Muscle of leg (tissue), 11 donors: ENCODE data around the gene ZNF598. TPM values are rescaled to one million over a fixed set of nuclear protein-coding genes. Genes with fewer than 3 reads are reported as not detected.

Experiments
- DNase-seq: peaks from one replicate; pipeline ENCODE4 v3.0.0; 2013
- H3K27ac ChIP-seq: one replicate; pipeline ENCODE4 v1.5.1; 2013; ENCODE audit warnings: mild to moderate bottlenecking, low read length, control low read depth
- H3K27me3 ChIP-seq: one replicate; pipeline ENCODE4 v1.6.1; 2013; ENCODE audit warnings: low read length; ENCODE audit not compliant: control insufficient read depth, insufficient read depth
- H3K36me3 ChIP-seq: one replicate; pipeline ENCODE4 v1.6.1; 2013; ENCODE audit warnings: low read length; ENCODE audit not compliant: control insufficient read depth, insufficient read depth
- H3K4me1 ChIP-seq: one replicate; pipeline ENCODE4 v1.6.1; 2013; ENCODE audit warnings: low read length; ENCODE audit not compliant: control insufficient read depth, insufficient read depth
- H3K4me3 ChIP-seq: one replicate; pipeline ENCODE4 v1.5.1; 2013; ENCODE audit warnings: low read length, control low read depth
- H3K9me3 ChIP-seq: replicated peaks from 2 replicates; pipeline ENCODE4 v1.6.1; 2013; ENCODE audit warnings: low read depth, low read length; ENCODE audit not compliant: control insufficient read depth
- WGBS: methylation state at CpG from one replicate; pipeline ENCODE4 v1.1.5; 2013; ENCODE audit warnings: missing lambda C conversion rate; ENCODE audit not compliant: insufficient coverage; 5-methylcytosine and 5-hydroxymethylcytosine counted together
- polyA plus RNA-seq, 8 donors: library from polyadenylated mRNA; unstranded; fragments of 120-200 nt; gene quantifications; one replicate each; pipeline versions ENCODE4 v1.2.1 to v1.2.3, GENCODE V29; 2013; ENCODE audit warnings: inconsistent platforms in 1 of 8, low replicate concordance in 1 of 8; ENCODE audit not compliant: insufficient read length in 8 of 8, insufficient read depth in 1 of 8
- total RNA-seq: library from RNA; stranded (reverse); fragments of 120-200 nt; gene quantifications from one replicate; pipeline ENCODE4 v1.2.4, GENCODE V29; 2013

ZNF598 gene
- total and polyA plus RNA-seq, 9 donors: 6.6 to 28.6 (median 23.5) TPM

DNA sequence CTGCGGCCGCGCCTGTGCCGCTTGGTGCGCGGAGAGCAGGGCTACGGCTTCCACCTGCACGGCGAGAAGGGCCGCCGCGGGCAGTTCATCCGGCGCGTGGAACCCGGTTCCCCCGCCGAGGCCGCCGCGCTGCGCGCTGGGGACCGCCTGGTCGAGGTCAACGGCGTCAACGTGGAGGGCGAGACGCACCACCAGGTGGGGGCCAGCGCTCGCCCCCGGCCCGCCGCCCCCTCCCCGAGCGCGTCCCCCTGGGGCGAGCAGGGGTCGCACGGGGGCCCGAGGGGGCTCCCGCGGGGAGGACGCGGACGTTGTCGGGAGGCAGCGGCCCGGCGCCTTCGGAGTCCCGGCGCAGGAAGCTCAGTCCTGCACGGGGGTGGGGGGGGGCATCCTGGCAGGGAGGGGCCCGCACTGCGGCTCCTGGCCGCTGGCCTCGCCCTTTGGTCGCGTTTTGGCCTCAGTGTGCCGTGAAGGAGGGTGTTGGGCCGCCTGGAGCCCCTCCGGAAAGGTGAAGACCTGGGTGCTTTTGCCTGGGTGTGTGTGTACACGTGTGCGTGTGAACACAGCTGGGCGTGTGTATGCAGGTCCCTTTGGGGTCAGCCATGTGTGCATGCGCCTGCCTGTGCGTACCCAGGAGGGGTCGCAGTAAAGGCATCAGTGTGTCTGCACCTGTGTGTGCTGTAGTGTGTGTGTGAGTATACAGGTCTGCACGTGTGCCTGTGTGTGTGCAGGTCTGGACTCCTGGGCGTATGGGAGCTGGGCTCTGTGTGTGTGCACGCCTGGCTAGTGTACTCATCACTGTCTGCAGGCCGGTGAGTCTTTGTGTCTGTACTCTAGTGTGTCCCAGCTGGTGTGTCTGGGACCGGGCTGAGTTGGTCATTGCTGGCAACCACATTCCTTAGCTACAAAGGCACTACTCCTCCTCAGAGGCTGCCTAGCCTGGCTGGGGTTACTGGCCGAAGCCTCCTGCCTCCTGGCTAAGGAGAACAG lies 17.7 kb upstream of the ZNF598 start:
- peak; percentile 40 for DNase-seq
- H3K27me3 ChIP-seq: peaks cover 6% of the 10 kb centered on the region
- H3K9me3 ChIP-seq: no peaks in the 10 kb centered on the region
- peaks cover 8% of the 10 kb centered on the region for H3K36me3 ChIP-seq
- H3K4me1 ChIP-seq: peaks cover 61% of the 10 kb centered on the region
- peak overlapping the region; percentile 50 for H3K4me3 ChIP-seq
- H3K27ac ChIP-seq: no peak overlapping the region
- WGBS: 3% methylated on average over 67 of the region's 76 CpGs

DNA sequence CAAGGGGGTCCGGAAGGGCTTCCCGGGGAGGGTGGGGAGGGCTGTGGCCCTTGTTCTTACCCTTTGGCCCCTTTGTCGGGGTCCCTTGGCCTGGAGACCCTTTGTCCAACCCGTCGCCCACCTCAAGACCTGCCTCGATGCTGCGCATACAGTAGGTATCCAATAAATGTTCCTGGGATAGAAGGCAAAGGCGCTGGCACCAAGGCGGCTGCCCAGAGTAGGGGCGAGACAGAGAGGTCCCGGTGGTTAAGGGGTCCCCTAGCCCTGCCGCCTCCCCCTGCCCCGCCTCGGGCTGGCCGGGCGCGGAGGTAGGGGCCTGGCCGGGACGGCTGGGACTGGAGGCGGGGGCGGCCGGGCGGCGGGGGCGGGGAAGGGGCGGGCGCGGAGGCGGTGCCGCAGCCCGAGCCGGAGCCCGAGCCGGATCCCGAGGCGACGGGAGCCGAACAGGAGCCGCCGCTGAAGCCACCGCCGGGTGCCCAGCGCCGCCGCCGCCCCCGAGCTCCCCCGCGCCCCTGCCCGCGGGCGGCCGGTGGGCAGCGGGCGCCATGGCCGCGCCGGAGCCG lies 16.9 kb upstream of the ZNF598 start, which contains the start of gene NHERF2:
Gene NHERF2, plus strand, starts transcription at position 442 of the 563 bp plus-strand sequence. Its CDS starts 104 bp downstream, at position 546.
- peaks cover 10% of the 10 kb centered on the region for H3K27me3 ChIP-seq

DNA sequence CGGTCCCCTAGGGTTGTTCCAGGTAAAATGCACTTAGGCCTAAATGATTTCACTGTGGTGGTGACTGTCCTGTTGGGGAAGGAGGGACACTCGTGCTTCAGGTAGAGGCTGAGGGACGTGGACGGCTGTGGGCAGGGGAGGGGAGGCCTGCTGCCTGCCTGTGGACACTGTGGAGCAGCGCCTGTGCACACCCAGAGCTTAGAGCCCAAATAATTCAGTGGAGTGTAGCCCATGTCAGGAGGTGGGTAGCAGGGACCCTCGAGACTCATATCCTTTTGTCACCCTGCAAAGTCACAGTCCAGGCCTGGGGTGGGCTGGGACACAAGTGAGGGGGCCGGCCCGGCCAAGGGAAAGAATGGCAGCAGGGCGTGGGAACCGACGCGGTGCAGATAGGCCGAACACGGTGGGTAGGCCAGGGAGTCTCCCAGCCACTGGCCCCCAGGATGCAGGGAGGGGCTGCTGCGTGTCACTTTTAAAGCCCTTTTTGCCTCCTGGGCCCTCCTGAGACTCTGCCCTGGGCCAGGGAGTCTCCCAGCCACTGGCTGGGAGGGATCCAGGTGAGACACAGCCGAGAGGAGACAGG lies 16.3 kb upstream of the ZNF598 start:
- DNase-seq: no peak
- Histone ChIP-seq H3K4me3 (no peak overlapping the region), H3K27ac (no peak overlapping the region), H3K27me3 (peaks cover 12% of the 10 kb centered on the region), H3K9me3 (no peaks in the 10 kb centered on the region), H3K36me3 (peaks cover 8% of the 10 kb centered on the region), H3K4me1 (peaks cover 55% of the 10 kb centered on the region)
- WGBS: 85% methylated on average over 15 of the region's 16 CpGs

More for the DNA sequence above, 16.9 kb upstream of the ZNF598 start, which contains the start of gene NHERF2:
- Histone ChIP-seq H3K4me1 (peaks cover 58% of the 10 kb centered on the region), H3K36me3 (peaks cover 8% of the 10 kb centered on the region), H3K9me3 (no peaks in the 10 kb centered on the region), H3K4me3 (peak within 1 kb of the TSS; percentile 50), H3K27ac (no peak within 1 kb of the TSS)
- DNase-seq: peak; percentile 57
- 2% methylated on average over 45 of the region's 59 CpGs for WGBS

DNA sequence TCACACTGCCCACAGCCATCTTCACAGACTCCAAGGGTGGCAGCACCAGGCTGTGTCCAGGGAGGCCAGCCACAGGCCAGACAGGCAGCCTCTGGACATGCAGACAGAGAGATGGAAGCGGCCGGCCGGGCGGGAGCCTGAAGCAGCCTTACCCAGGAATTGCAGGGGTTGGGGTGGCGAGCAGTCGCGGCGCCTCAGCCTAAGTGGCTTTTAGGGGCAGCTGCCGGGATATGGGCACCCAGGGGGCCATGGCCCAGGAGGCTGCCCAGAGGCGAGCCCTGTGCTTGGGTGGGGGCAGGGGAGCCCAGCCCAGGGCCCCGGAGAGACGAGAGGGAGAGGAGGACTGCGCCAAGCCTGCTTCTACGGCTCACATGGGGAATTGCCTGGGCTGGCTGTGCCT lies 15.6 kb upstream of the ZNF598 start:
- 88% methylated on average over 14 of the region's 14 CpGs for WGBS
- H3K27ac ChIP-seq: no peak overlapping the region
- H3K9me3 ChIP-seq: no peaks in the 10 kb centered on the region
- H3K4me1 ChIP-seq: peaks cover 62% of the 10 kb centered on the region
- peaks cover 19% of the 10 kb centered on the region for H3K27me3 ChIP-seq
- DNase-seq: no peak
- no peak overlapping the region for H3K4me3 ChIP-seq
- peaks cover 7% of the 10 kb centered on the region for H3K36me3 ChIP-seq

DNA sequence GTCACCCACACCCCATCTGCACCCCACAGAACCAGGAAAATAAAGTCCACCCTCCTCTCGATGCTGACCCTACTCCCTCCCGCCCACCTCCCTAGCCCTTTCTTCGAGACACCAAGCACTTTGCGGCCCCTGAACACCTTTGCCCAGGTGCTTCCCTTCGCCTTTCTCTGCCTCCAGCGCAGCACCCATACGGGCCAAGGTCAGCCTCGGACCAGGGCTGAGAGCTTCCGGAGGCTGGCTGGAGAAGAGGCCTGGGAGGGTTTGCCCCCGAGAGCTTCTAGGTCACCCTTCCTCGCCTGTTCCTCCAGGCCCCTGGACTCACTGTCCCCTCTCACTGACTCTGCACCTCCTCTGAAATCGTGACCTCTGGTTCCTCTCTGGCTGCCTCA lies 14.4 kb upstream of the ZNF598 start:
- H3K4me3 ChIP-seq: no peak overlapping the region
- H3K36me3 ChIP-seq: no peaks in the 10 kb centered on the region
- no peak for DNase-seq
- H3K27ac ChIP-seq: peak overlapping the region; percentile 83
- no peaks in the 10 kb centered on the region for H3K9me3 ChIP-seq
- WGBS: 79% methylated on average over 12 of the region's 12 CpGs
- peaks cover 30% of the 10 kb centered on the region for H3K27me3 ChIP-seq
- H3K4me1 ChIP-seq: peaks cover 64% of the 10 kb centered on the region

DNA sequence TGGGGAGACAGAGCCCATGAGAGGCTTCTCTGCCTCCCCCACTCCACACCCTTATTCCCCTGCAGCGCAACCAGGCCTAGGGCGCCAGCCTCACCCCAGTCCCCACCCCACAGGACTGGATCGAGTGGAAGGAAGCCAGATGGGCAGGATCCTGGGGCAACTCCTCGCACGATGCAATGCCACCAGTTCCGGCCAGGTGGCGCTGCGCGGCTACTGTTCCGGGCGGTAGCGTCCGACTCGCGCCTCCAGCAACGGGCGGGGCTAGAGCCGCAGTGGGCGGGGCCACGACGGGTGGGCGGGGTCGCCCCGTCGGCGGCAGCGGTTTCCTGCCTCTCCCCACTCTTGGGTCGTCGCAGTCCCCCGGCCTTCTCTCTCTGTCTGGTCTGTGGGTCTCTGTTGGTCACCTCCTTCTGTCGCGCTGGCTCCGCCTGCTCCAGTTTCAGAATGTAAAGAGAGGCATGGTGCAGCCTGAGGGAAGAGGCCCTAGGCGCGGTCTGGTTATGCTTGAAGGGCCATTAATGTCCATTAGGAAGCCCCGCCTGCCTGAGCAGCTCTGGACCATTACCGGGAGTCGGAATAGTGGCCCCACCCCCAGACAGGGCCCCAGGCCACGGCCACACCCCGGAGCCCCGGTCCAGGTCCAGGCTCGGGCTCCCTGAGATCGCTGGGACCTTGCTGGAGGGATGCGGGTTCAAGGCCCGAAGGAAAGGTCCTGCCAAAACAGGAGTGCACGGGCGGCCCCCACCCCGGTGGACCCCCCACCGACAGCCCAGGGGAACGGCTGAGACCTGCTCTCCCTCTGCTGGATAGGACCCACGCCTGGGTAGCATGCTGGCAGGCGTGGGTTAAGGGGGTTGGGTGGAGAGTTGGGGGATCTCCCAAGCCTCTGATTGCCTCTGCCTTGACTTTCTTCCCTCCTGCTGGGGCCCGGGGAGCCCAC lies 13.7 kb upstream of the ZNF598 start:
- no peaks in the 10 kb centered on the region for H3K36me3 ChIP-seq
- peaks cover 33% of the 10 kb centered on the region for H3K27me3 ChIP-seq
- peak; percentile 93 for DNase-seq
- H3K4me3 ChIP-seq: peak overlapping the region; percentile 39
- H3K4me1 ChIP-seq: peaks cover 59% of the 10 kb centered on the region
- WGBS: 6% methylated on average over 45 of the region's 53 CpGs
- no peaks in the 10 kb centered on the region for H3K9me3 ChIP-seq
- peak overlapping the region; percentile 83 for H3K27ac ChIP-seq

DNA sequence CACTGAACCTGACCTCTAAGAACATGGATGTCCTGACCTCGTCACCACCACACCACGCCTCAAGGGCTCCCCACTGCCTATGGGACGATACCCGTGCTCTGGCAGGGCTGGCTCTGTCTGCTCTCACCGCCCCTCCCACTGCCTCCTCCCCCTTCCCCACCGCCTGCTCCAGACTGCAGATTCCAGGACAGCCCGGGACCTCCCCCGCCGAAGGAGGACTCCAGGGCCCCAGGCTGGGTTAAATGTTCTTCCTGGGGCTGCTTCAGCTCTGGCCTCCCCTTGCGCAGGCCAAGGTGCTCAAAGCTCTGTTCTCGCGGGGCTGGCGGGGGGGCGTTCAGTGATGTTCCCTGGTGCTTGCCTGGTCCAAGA lies 13.1 kb upstream of the ZNF598 start:
- H3K27ac ChIP-seq: no peak overlapping the region
- peak; percentile 50 for DNase-seq
- peaks cover 36% of the 10 kb centered on the region for H3K27me3 ChIP-seq

DNA sequence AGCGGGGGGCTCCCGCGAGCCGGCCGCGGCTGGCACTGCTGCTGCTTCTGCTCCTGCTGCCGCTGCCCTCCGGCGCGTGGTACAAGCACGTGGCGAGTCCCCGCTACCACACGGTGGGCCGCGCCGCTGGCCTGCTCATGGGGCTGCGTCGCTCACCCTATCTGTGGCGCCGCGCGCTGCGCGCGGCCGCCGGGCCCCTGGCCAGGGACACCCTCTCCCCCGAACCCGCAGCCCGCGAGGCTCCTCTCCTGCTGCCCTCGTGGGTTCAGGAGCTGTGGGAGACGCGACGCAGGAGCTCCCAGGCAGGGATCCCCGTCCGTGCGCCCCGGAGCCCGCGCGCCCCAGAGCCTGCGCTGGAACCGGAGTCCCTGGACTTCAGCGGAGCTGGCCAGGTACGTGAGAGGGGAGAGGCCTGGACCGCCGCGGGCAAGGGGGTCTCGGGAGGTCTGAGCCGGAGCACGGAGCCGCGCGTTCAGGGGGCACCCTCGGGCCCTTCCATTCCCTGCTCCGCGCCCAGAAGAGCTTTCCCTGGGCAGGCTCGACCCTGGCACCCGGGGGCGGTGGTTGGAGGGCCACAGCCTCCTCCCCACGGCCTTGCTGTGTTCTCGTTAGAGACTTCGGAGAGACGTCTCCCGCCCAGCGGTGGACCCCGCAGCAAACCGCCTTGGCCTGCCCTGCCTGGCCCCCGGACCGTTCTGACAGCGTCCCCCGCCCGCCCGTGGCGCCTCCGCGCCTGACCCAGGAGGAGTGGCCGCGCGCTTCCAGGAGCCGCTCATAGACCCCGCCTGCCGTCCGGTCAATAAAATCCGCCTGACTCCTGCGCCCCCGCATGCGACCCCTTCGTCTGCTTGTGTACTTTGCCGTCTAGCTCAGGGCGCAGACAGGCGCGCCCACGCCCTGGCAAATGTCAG lies 10.6 kb upstream of the ZNF598 start:
- peak overlapping the region; percentile 21 for H3K4me3 ChIP-seq
- no peaks in the 10 kb centered on the region for H3K36me3 ChIP-seq
- no peak overlapping the region for H3K27ac ChIP-seq
- no peak for DNase-seq
- no peaks in the 10 kb centered on the region for H3K9me3 ChIP-seq
- H3K4me1 ChIP-seq: peaks cover 46% of the 10 kb centered on the region
- H3K27me3 ChIP-seq: peaks cover 29% of the 10 kb centered on the region
- under 1% methylated on average over 92 of the region's 96 CpGs for WGBS

More for the DNA sequence above, 13.1 kb upstream of the ZNF598 start:
- Histone ChIP-seq H3K4me3 (peak overlapping the region; percentile 39), H3K36me3 (no peaks in the 10 kb centered on the region), H3K9me3 (no peaks in the 10 kb centered on the region), H3K4me1 (peaks cover 52% of the 10 kb centered on the region)
- 0% methylated on average over 10 of the region's 14 CpGs for WGBS

DNA sequence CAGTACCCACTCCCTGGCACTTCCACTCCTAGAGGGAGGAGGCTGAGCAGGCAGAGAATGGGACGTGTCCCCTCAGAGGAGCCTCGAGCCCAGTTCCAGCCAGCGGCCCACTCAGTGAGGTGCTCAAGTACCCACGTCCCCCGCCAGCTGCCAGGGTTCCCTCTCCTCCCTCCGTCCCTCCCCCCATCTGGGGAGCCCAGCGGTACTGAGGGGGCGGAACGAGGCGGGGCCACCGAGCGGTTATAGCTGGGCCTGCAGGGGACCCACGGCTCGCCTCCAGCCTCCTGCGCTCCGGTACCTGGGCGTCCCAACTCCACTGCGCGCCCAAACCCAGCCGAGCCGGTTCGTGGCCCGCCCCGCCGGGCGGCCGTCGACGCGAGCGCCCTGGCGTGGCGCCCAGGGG lies 9.9 kb upstream of the ZNF598 start, which contains the start of gene NPW:
Gene NPW, plus strand, starts transcription at position 268 of the 403 bp plus-strand sequence.
- no peaks in the 10 kb centered on the region for H3K36me3 ChIP-seq
- H3K9me3 ChIP-seq: no peaks in the 10 kb centered on the region
- DNase-seq: no peak
- H3K4me1 ChIP-seq: peaks cover 46% of the 10 kb centered on the region
- 1% methylated on average over 32 of the region's 33 CpGs for WGBS
- peak within 1 kb of the TSS; percentile 21 for H3K4me3 ChIP-seq
- no peak within 1 kb of the TSS for H3K27ac ChIP-seq
- peaks cover 29% of the 10 kb centered on the region for H3K27me3 ChIP-seq
